Body of pancreas (tissue), 4 donors: ENCODE data around the gene OR10AD1. TPM values are rescaled to one million over a fixed set of nuclear protein-coding genes. Genes with fewer than 3 reads are reported as not detected.

ENCODE experiments used
- ATAC-seq: fragments of 150-250 bp; one replicate; pipeline ENCODE4 v1.9.1; 2016
- DNase-seq, 4 donors: peaks; one replicate each; pipeline ENCODE4 v3.0.0-alpha.2; 2019
- H3K27ac ChIP-seq, 4 donors: fragments of 200-600 bp; sonication (generic); 1 replicate in 3 of 4; 2 replicates in 1 of 4; pipeline versions ENCODE4 v1.5.1 to v1.6.1; 2016 to 2019; ENCODE audit warnings: mild to moderate bottlenecking in 1 of 4, mixed read lengths in 1 of 4, moderate library complexity in 1 of 4
- H3K27me3 ChIP-seq, 2 donors: fragments of 200-600 bp; sonication (generic); one replicate each; pipeline ENCODE4 v1.6.0; 2016; ENCODE audit warnings: mild to moderate bottlenecking in 1 of 2
- H3K36me3 ChIP-seq, 2 donors: fragments of 200-600 bp; sonication (generic); replicated peaks in 1 of 2; 2 replicates each; pipeline ENCODE4 v1.5.1; 2016; ENCODE audit warnings: low read depth in 2 of 2; ENCODE audit not compliant: insufficient read depth in 1 of 2
- H3K4me1 ChIP-seq: fragments of 200-600 bp; sonication (generic); one replicate; pipeline ENCODE4 v1.6.0; 2016
- H3K4me3 ChIP-seq, 2 donors: fragments of 200-600 bp; sonication (generic); 1 replicate in 1 of 2; 2 replicates in 1 of 2; pipeline ENCODE4 v1.5.1; 2016 to 2019
- H3K9me3 ChIP-seq, 3 donors: fragments of 200-600 bp; sonication (generic); 1 replicate in 2 of 3; 2 replicates in 1 of 3; pipeline ENCODE4 v1.5.1; 2016
- POLR2A ChIP-seq, 3 donors: fragments of 450-650 bp; IDR thresholded peaks; one replicate each; pipeline ENCODE4 v1.6.1; 2016; ENCODE audit warnings: antibody characterized with exemption in 3 of 3, mild to moderate bottlenecking in 2 of 3
- WGBS, 2 donors: methylation state at CpG; one replicate each; pipeline ENCODE4 v1.1.5; 2017; 5-methylcytosine and 5-hydroxymethylcytosine counted together
- intact Hi-C: fragments of 100-400 bp; cut with DNase I; formaldehyde crosslinking; loops from one replicate; pipeline ENCODE4 v1.15.1; 2023
- total RNA-seq, 2 donors: library from RNA; depleted of rRNA; stranded (reverse); fragments of >200 nt; gene quantifications; one replicate each; pipeline ENCODE4 v1.1.0, GENCODE V29; 2016
- TF ChIP-seq, protein P1 (sequence below), 7 experiments: fragments of 450-650 bp in 4 of 7; fragments of 200-600 bp in 3 of 7; sonication (generic) in 3 of 7; IDR thresholded peaks; one replicate each; pipeline ENCODE4 v1.5.1; 2016 to 2019; ENCODE audit warnings: antibody characterized with exemption in 7 of 7

OR10AD1 gene
- total RNA-seq, 2 donors from 2014 or later: not detected

GRCh38 chr12:48185181-48185919, 17.7 kb downstream of the OR10AD1 start:
- H3K36me3 ChIP-seq: no peaks in the 10 kb centered on the region

DNA sequence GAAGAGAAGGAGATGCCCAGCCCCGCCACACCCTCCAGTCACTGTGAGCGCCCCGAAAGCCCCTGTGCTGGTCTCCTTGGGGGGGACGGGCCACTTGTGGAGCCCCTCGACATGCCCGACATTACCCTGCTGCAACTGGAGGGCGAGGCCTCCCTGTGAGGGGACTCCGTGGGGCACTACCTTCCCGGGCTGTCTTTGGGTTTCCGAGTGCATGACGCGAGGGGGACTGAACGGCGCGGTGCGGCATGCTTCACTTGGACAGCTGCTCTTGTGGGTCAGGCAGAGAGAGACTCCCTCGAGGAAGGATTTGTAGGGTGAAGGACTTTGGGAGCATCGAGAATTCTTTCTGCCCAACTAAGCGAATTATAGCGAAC, 18.6 kb downstream of the OR10AD1 start:
- no peak overlapping the region for H3K4me3 ChIP-seq
- no peak overlapping the region for H3K27ac ChIP-seq
- peaks cover 22% of the 10 kb centered on the region for H3K4me1 ChIP-seq
- H3K36me3 ChIP-seq: no peaks in the 10 kb centered on the region
- DNase-seq (no peak), ATAC-seq (no peak)
- intact Hi-C loops: no loop called here
- TF ChIP-seq, protein P1, sequence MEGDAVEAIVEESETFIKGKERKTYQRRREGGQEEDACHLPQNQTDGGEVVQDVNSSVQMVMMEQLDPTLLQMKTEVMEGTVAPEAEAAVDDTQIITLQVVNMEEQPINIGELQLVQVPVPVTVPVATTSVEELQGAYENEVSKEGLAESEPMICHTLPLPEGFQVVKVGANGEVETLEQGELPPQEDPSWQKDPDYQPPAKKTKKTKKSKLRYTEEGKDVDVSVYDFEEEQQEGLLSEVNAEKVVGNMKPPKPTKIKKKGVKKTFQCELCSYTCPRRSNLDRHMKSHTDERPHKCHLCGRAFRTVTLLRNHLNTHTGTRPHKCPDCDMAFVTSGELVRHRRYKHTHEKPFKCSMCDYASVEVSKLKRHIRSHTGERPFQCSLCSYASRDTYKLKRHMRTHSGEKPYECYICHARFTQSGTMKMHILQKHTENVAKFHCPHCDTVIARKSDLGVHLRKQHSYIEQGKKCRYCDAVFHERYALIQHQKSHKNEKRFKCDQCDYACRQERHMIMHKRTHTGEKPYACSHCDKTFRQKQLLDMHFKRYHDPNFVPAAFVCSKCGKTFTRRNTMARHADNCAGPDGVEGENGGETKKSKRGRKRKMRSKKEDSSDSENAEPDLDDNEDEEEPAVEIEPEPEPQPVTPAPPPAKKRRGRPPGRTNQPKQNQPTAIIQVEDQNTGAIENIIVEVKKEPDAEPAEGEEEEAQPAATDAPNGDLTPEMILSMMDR (IDR thresholded peaks at IDR 0.05): no peak
- no peak for TF ChIP-seq POLR2A (IDR thresholded peaks at IDR 0.05)
- H3K9me3 ChIP-seq: no peaks in the 10 kb centered on the region
- H3K27me3 ChIP-seq: peaks cover 0 to 20% of the 10 kb centered on the region in 2 donors
- 6 to 14% methylated on average over 13 to 19 of the region's 20 CpGs for WGBS, 2 donors

More at GRCh38 chr12:48185181-48185919, 17.7 kb downstream of the OR10AD1 start:
- Histone ChIP-seq H3K27me3 (peaks cover 0 to 20% of the 10 kb centered on the region in 2 donors), H3K9me3 (no peaks in the 10 kb centered on the region), H3K4me1 (peaks cover 22% of the 10 kb centered on the region), H3K27ac (no peak overlapping the region), H3K4me3 (no peak overlapping the region)
- intact Hi-C loops: no loop called here
- WGBS, 2 donors: 62% methylated on average over 10 of the region's 10 CpGs
- ATAC-seq (no peak), DNase-seq (no peak)
- TF ChIP-seq, protein P1 (IDR thresholded peaks at IDR 0.05): no peak
- no peak for TF ChIP-seq POLR2A (IDR thresholded peaks at IDR 0.05)

GRCh38 chr12:48183876-48184548, 19.1 kb downstream of the OR10AD1 start:
- Histone ChIP-seq H3K36me3 (no peaks in the 10 kb centered on the region), H3K9me3 (no peaks in the 10 kb centered on the region), H3K4me1 (peaks cover 22% of the 10 kb centered on the region), H3K27ac (no peak overlapping the region), H3K27me3 (peaks cover 0 to 20% of the 10 kb centered on the region in 2 donors), H3K4me3 (peak overlapping the region; percentile 9 to 11)
- no peak for TF ChIP-seq POLR2A (IDR thresholded peaks at IDR 0.05)
- TF ChIP-seq, protein P1 (IDR thresholded peaks at IDR 0.05): no peak
- ATAC-seq: peak; percentile 15
- 0 to 11% methylated on average over 11 to 49 of the region's 61 CpGs for WGBS, 2 donors
- intact Hi-C loops: no loop called here
- DNase-seq: peak in 1 of 4 donors; percentile 9

- peak in 2 of 3 donors; percentile 20 to 36 for TF ChIP-seq POLR2A (IDR thresholded peaks at IDR 0.05)
- TF ChIP-seq, protein P1 (IDR thresholded peaks at IDR 0.05): peak in 3 of 7 experiments; percentile 6 to 9 (median 8)
- peak within 1 kb of the TSS in 2 of 4 donors; percentile 1 to 43 for H3K27ac ChIP-seq
- H3K27me3 ChIP-seq: peaks cover 0 to 20% of the 10 kb centered on the region in 2 donors
- H3K4me1 ChIP-seq: peaks cover 22% of the 10 kb centered on the region
- H3K9me3 ChIP-seq: no peaks in the 10 kb centered on the region
- H3K4me3 ChIP-seq: peak within 1 kb of the TSS; percentile 9 to 11
- DNase-seq (peak; percentile 38 to 72 (median 60)), ATAC-seq (peak; percentile 69)
- intact Hi-C loops: no loop called here
- WGBS, 2 donors: 2% methylated on average over 27 to 59 of the region's 61 CpGs
- no peaks in the 10 kb centered on the region for H3K36me3 ChIP-seq
Observed at GRCh38 chr12:48183091-48183875, 19.8 kb downstream of the OR10AD1 start, which contains the start of gene CCDC184. Gene CCDC184, plus strand, starts transcription at chr12:48183644. Its CDS starts 479 bp downstream, at chr12:48184123.
